Stomach (tissue), 9 donors: Measurements from ENCODE around the gene TTC7B. TPM values are rescaled to one million over a fixed set of nuclear protein-coding genes. Genes with fewer than 3 reads are reported as not detected.
A peak's percentile ranks its signal among the peaks of the same experiment; 100 is the strongest.
"Not testable (repeated sequence)": the region's sequence is repeated elsewhere in the genome, so short reads cannot be mapped to it uniquely, and the experiment has no call there.

Experiments
- DNase-seq, 2 donors: peaks; one replicate each; pipeline versions ENCODE4 v3.0.0 to v3.0.0-alpha.2; 2013 to 2019
- H3K27ac ChIP-seq, 5 donors: fragments of 200-600 bp in 4 of 5; sonication (generic) in 4 of 5; one replicate each; pipeline ENCODE4 v1.5.1; 2013 to 2019; ENCODE audit warnings: mild to moderate bottlenecking in 1 of 5, moderate library complexity in 1 of 5
- H3K27me3 ChIP-seq, 3 donors: fragments of 200-600 bp; sonication (generic); one replicate each; pipeline ENCODE4 v1.5.1; 2017 to 2019; ENCODE audit warnings: mixed run types in 1 of 3
- H3K36me3 ChIP-seq, 4 donors: fragments of 200-600 bp; sonication (generic); 1 replicate in 3 of 4; 2 replicates in 1 of 4; pipeline ENCODE4 v1.5.1; 2016 to 2019
- H3K4me1 ChIP-seq, 4 donors: fragments of 200-600 bp; sonication (generic); one replicate each; pipeline ENCODE4 v1.5.1; 2016 to 2019
- H3K4me3 ChIP-seq, 4 donors: fragments of 200-600 bp; sonication (generic) in 3 of 4; one replicate each; pipeline ENCODE4 v1.5.1; 2016 to 2019; ENCODE audit warnings: mild to moderate bottlenecking in 1 of 4
- H3K9me3 ChIP-seq, 4 donors: fragments of 200-600 bp; sonication (generic); one replicate each; pipeline ENCODE4 v1.5.1; 2016 to 2019
- EP300 ChIP-seq: sonication (generic); formaldehyde crosslinking; IDR thresholded peaks from one replicate; pipeline ENCODE4 v1.6.1; 2017; ENCODE audit warnings: antibody characterized with exemption
- POLR2A ChIP-seq, 4 donors: fragments of 450-650 bp; IDR thresholded peaks; one replicate each; pipeline ENCODE4 v1.6.1; 2016; ENCODE audit warnings: antibody characterized with exemption in 4 of 4, control low read depth in 2 of 4, mild to moderate bottlenecking in 1 of 4, moderate library complexity in 1 of 4
- POLR2AphosphoS5 ChIP-seq, 3 donors: sonication (generic); formaldehyde crosslinking; IDR thresholded peaks; one replicate each; pipeline ENCODE4 v1.6.1; 2016; ENCODE audit warnings: antibody characterized with exemption in 3 of 3
- WGBS, 5 donors: extraction: QIAGEN DNeasy Blood & Tissue Kit in 3 of 5; methylation state at CpG; one replicate each; pipeline versions ENCODE4 v1.1.5 to v1.1.7; 2013 to 2018; 5-methylcytosine and 5-hydroxymethylcytosine counted together
- intact Hi-C: fragments of 100-400 bp; cut with DNase I; formaldehyde crosslinking; loops from one replicate; pipeline ENCODE4 v1.15.1; 2023; ENCODE audit warnings: low total_unique reads
- polyA plus RNA-seq, 3 donors: library from polyadenylated mRNA; stranded (reverse); fragments of 200-250 nt; gene quantifications; one replicate each; pipeline ENCODE4 v1.2.3, GENCODE V29; 2013
- total RNA-seq, 5 donors: library from RNA; depleted of rRNA; stranded (reverse); fragments of >200 nt; gene quantifications; one replicate each; pipeline versions ENCODE4 v1.1.0 to v1.2.3, GENCODE V29; 2014 to 2016
- TF ChIP-seq, protein P1 (sequence below), 7 experiments: fragments of 450-650 bp in 4 of 7; fragments of 200-600 bp in 3 of 7; sonication (generic) in 3 of 7; IDR thresholded peaks; one replicate each; pipeline ENCODE4 v1.5.1; 2016 to 2019; ENCODE audit warnings: antibody characterized with exemption in 7 of 7, control low read depth in 2 of 7, mild to moderate bottlenecking in 1 of 7
- donor health status: healthy with polysubstance abuse.
- donor health status: Bipolar disorder and iron deficiency.
- donor health status: healthy.

The TTC7B gene
- total and polyA plus RNA-seq, 8 donors = 6.8 to 110 (median 17.7) TPM

DNA sequence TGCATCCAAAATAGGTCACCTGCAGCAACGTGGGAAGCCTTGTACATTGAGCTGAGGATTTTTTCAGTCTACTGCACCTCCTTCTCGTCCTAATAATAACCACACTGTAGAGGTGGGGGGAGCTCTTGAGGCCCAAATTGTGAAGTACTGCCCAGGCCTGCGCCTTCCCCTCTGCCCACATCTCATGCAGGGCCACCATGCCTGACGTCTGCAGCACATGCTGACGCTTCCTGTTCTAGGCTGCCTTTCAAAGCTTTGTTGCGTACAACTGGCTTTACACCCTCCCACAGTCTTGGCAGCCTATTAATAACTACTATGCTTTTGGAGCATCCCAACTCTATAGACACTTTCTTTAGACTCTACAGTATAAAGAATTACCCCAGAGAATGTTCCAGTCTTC, 26.5 kb upstream of the TTC7B start:
- intact Hi-C loops = no loop called here
- WGBS, 5 donors = 68 to 77% (median 75%) methylated on average over 6 of the region's 6 CpGs
- peaks cover 0 to 7% (median 0%) of the 10 kb centered on the region in 4 donors for H3K36me3 ChIP-seq
- H3K27me3 ChIP-seq = no peaks in the 10 kb centered on the region
- DNase-seq = peak in 1 of 2 donors; percentile 52
- H3K9me3 ChIP-seq = no peaks in the 10 kb centered on the region
- no peak overlapping the region for H3K4me3 ChIP-seq
- H3K4me1 ChIP-seq = peaks cover 0 to 7% (median 0%) of the 10 kb centered on the region in 4 donors
- TF ChIP-seq, protein P1, sequence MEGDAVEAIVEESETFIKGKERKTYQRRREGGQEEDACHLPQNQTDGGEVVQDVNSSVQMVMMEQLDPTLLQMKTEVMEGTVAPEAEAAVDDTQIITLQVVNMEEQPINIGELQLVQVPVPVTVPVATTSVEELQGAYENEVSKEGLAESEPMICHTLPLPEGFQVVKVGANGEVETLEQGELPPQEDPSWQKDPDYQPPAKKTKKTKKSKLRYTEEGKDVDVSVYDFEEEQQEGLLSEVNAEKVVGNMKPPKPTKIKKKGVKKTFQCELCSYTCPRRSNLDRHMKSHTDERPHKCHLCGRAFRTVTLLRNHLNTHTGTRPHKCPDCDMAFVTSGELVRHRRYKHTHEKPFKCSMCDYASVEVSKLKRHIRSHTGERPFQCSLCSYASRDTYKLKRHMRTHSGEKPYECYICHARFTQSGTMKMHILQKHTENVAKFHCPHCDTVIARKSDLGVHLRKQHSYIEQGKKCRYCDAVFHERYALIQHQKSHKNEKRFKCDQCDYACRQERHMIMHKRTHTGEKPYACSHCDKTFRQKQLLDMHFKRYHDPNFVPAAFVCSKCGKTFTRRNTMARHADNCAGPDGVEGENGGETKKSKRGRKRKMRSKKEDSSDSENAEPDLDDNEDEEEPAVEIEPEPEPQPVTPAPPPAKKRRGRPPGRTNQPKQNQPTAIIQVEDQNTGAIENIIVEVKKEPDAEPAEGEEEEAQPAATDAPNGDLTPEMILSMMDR (IDR thresholded peaks at IDR 0.05) = no peak
- TF ChIP-seq POLR2AphosphoS5 (IDR thresholded peaks at IDR 0.05) (no peak), EP300 (no peak), POLR2A (IDR thresholded peaks at IDR 0.05) (no peak)
- H3K27ac ChIP-seq = no peak overlapping the region

DNA sequence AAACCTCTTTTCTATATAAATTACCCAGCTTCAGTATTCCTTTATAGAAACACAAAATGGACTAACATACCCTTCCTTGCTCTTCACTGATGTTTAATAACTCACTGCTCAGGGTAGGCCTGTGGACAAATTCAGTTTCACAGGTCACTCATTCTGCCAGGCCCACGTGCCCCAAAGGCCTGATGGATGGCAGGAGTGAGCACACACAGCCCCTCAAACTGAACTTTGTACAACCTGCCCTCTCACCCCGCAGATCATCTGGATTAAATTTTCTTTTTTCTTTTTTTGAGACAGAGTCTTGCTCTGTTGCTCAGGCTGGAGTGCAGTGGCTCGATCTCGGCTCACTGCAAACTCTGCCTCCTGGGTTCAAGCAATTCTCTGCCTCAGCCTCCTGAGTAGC, 24.4 kb upstream of the TTC7B start:
- H3K36me3 ChIP-seq, H3K27ac ChIP-seq, H3K4me3 ChIP-seq, H3K27me3 ChIP-seq, intact Hi-C loops, DNase-seq, H3K9me3 ChIP-seq, H3K4me1 ChIP-seq: not testable (repeated sequence)
- WGBS, 5 donors = 88 to 97% (median 96%) methylated on average over 4 of the region's 4 CpGs

DNA sequence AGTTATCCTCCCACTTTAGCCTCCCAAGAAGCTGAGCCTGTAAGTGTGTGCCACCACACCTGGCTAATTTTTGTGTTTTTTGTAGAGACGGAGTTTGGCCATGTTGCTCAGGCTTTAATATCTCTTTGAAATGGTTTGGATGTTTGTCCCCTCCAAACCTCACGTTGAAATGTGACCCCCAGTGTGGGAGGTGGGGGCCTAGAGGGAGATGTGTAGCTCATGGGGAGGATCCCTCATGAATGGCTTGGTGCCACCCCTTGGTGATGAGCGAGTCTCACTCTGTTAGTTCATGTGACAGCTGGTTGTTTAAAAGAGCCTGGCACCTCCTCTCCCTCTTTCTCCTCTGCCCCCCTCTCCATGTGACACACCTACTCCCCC, 23.6 kb upstream of the TTC7B start:
- Histone ChIP-seq H3K27ac (peak overlapping the region in 4 of 5 donors; percentile 18 to 64 (median 46)), H3K4me1 (peaks cover 0 to 7% (median 3%) of the 10 kb centered on the region in 4 donors), H3K9me3 (no peaks in the 10 kb centered on the region), H3K27me3 (no peaks in the 10 kb centered on the region), H3K4me3 (no peak overlapping the region), H3K36me3 (no peaks in the 10 kb centered on the region)
- intact Hi-C loops = no loop called here
- DNase-seq = no peak
- WGBS, 5 donors = 84 to 90% (median 88%) methylated on average over 3 of the region's 3 CpGs
- no peak for TF ChIP-seq EP300
- no peak for TF ChIP-seq POLR2AphosphoS5 (IDR thresholded peaks at IDR 0.05)
- TF ChIP-seq, protein P1 (IDR thresholded peaks at IDR 0.05) = no peak
- no peak for TF ChIP-seq POLR2A (IDR thresholded peaks at IDR 0.05)

DNA sequence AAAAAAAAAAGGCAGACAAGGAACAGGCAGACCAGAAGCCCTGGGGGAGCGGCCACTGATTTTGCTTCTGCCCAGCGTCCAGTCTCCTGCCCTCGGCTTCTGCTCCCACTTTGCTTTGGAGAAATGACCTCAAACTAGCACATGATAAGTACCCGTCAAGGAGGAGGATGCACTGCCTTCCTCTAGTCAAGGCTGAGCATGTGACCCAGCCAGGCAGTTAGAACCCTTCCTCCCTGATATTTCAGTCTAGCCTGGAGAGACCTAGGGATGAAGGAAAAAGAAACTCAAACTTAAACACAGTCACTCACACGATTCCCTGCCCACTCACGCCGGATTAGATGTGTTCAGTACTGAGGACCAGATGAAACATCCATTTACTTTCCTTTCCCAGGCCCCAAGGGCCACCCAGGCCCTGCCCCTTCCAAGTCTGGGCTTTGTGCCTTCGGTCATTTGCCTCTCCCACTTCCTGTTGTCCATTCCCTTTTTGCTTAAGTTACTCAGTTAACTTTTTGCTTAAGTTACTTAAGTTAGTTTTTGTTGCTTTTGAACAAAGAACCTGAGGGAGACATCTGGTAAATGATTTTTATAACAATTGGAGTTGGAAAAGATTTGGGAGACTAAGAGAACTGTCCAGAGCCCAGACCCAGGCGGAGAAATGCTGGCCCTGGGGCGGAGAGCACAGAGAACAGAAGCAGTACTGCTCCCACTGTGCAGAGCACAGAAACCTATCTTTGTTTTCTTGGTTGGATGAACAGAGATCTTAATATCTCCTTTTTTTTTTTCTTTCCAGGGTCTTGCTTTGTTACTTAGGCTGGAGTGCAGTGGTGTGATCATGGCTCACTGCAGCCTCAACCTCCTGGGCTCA, 23.0 kb upstream of the TTC7B start:
- H3K27ac ChIP-seq = peak overlapping the region; percentile 8 to 64 (median 36)
- H3K4me3 ChIP-seq = no peak overlapping the region
- 61 to 73% (median 68%) methylated on average over 10 of the region's 10 CpGs for WGBS, 5 donors
- TF ChIP-seq, protein P1 (IDR thresholded peaks at IDR 0.05) = no peak
- TF ChIP-seq EP300 = no peak
- no peak for TF ChIP-seq POLR2AphosphoS5 (IDR thresholded peaks at IDR 0.05)
- TF ChIP-seq POLR2A (IDR thresholded peaks at IDR 0.05) = no peak
- no peaks in the 10 kb centered on the region for H3K36me3 ChIP-seq
- peaks cover 0 to 7% (median 3%) of the 10 kb centered on the region in 4 donors for H3K4me1 ChIP-seq
- DNase-seq = peak in 1 of 2 donors; percentile 75
- no peaks in the 10 kb centered on the region for H3K27me3 ChIP-seq
- no peaks in the 10 kb centered on the region for H3K9me3 ChIP-seq
- intact Hi-C loops = no loop called here

DNA sequence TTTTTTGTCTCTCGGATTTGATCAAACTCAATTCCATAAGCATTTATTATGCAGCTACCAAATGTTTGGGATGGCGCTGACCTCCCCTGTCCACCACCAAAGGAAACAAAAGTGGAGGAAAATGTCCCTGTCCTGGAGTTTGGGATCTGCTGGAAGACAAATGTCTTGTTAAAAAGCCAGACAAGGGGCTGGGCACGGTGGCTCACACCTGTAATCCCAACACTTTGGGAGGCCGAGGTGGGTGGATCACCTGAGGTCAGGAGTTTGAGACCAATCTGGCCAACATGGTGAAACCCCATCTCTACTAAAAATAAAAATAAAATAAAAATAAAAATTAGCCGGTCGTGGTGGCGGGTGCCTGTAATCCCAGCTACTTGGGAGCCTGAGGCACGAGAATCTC, 22.3 kb upstream of the TTC7B start:
- intact Hi-C loops, H3K27me3 ChIP-seq, DNase-seq, H3K4me3 ChIP-seq, H3K4me1 ChIP-seq, H3K36me3 ChIP-seq, H3K9me3 ChIP-seq: not testable (repeated sequence)
- H3K27ac ChIP-seq = peak overlapping the region in 3 of 5 donors; percentile 8 to 64 (median 56)
- 87 to 92% (median 91%) methylated on average over 8 of the region's 8 CpGs for WGBS, 5 donors
